Measurements from ENCODE around the gene ASTL. TPM values are rescaled to one million over a fixed set of nuclear protein-coding genes. Genes with fewer than 3 reads are reported as not detected.

ASTL gene
- total RNA-seq, 1 experiment from 2014 or later = 0.79 TPM

- peak; percentile 99 for TF ChIP-seq FOXP4 (CRISPR knock-in tag; IDR thresholded peaks at IDR 0.05)
- TF ChIP-seq ELF4 (CRISPR knock-in tag; IDR thresholded peaks at IDR 0.05; ENCODE audit: low read depth) = peak; percentile 87
- 0 out of 2 replicates have a peak, but pooled peaks have one; percentile 68 for TF ChIP-seq SMAD3 (CRISPR knock-in tag; IDR thresholded peaks at IDR 0.05; ENCODE audit: borderline replicate concordance)
- peak; percentile 97 for TF ChIP-seq TCF7 (CRISPR knock-in tag; IDR thresholded peaks at IDR 0.05; ENCODE audit: low read depth)
- TF ChIP-seq ZNF416 (CRISPR knock-in tag; IDR thresholded peaks at IDR 0.05) = no peak
- TF ChIP-seq IRF2 (CRISPR knock-in tag; IDR thresholded peaks at IDR 0.05; ENCODE audit: borderline replicate concordance, low read depth) = peak; percentile 85; the same call in 1 of the 2 replicates
- TF ChIP-seq PRDM15 (CRISPR knock-in tag; IDR thresholded peaks at IDR 0.05) = no peak; the same call in 1 of the 2 replicates
- TF ChIP-seq ETV6 (CRISPR knock-in tag; IDR thresholded peaks at IDR 0.05) = peak; percentile 90
- TF ChIP-seq USF1 (CRISPR knock-in tag; IDR thresholded peaks at IDR 0.05) = peak; percentile 74; the same call in 1 of the 2 replicates
- no peak for TF ChIP-seq ZNF512 (CRISPR knock-in tag; IDR thresholded peaks at IDR 0.05; ENCODE audit: borderline replicate concordance)
- TF ChIP-seq ZMAT4 (CRISPR knock-in tag; IDR thresholded peaks at IDR 0.05) = no peak
- peak; percentile 97 for TF ChIP-seq TP53 (CRISPR knock-in tag; IDR thresholded peaks at IDR 0.05)
- TF ChIP-seq FOXK1 (CRISPR knock-in tag; IDR thresholded peaks at IDR 0.05) = peak; percentile 88; the same call in 1 of the 2 replicates
- no peak for TF ChIP-seq SMAD4 (CRISPR knock-in tag; IDR thresholded peaks at IDR 0.05)
- TF ChIP-seq ESRRA (CRISPR knock-in tag; IDR thresholded peaks at IDR 0.05; ENCODE audit: borderline replicate concordance) = peak; percentile 95
- no peak for TF ChIP-seq ZNF423 (CRISPR knock-in tag; IDR thresholded peaks at IDR 0.05)
- TF ChIP-seq ZBTB43 (CRISPR knock-in tag; IDR thresholded peaks at IDR 0.05) = 0 out of 2 replicates have a peak, but pooled peaks have one; percentile 79
- TF ChIP-seq E2F4 (CRISPR knock-in tag; IDR thresholded peaks at IDR 0.05; ENCODE audit: borderline replicate concordance, low read depth) = peak; percentile 86; the same call in 1 of the 2 replicates
- TF ChIP-seq TEAD1 (CRISPR knock-in tag; IDR thresholded peaks at IDR 0.05) = peak; percentile 95
- TF ChIP-seq ATF6 (CRISPR knock-in tag; IDR thresholded peaks at IDR 0.05) = no peak
- peak; percentile 99 for TF ChIP-seq FOXP1 (CRISPR knock-in tag; IDR thresholded peaks at IDR 0.05; ENCODE audit: borderline replicate concordance)
- TF ChIP-seq FOXJ3 (CRISPR knock-in tag; IDR thresholded peaks at IDR 0.05; ENCODE audit: borderline replicate concordance) = no peak
- 0 out of 2 replicates have a peak, but pooled peaks have one; percentile 54 for TF ChIP-seq NR2C2 (CRISPR knock-in tag; IDR thresholded peaks at IDR 0.05)
- TF ChIP-seq SP1 (CRISPR knock-in tag; conservative IDR thresholded peaks at IDR 0.05) = peak; percentile 62
- TF ChIP-seq CREM (CRISPR knock-in tag; IDR thresholded peaks at IDR 0.05) = peak; percentile 68; the same call in 1 of the 2 replicates
Observed at GRCh38 chr2:96145036-96145847, 6.9 kb upstream of the ASTL start, which contains the start of gene DUSP2 (continued).
